MM.1S (cell line): ENCODE data around the gene ZC2HC1C.

ENCODE experiments used
- DNase-seq: peaks from one replicate; pipeline ENCODE4 v3.0.0-alpha.2; 2015
- H2AFZ ChIP-seq: fragments of 300-600 bp; sonication (generic); 2 replicates; pipeline ENCODE4 v1.6.0; 2016; ENCODE audit warnings: antibody characterized with exemption, low read length
- H3F3A ChIP-seq: fragments of 300-600 bp; sonication (generic); 2 replicates; pipeline ENCODE4 v1.6.1; 2016; ENCODE audit warnings: mild to moderate bottlenecking, antibody characterized with exemption, low read length, moderate library complexity, mixed read lengths; ENCODE audit not compliant: insufficient read depth
- H3K27ac ChIP-seq: fragments of 300-600 bp; sonication (generic); 2 replicates; pipeline ENCODE4 v1.5.1; 2016; ENCODE audit warnings: mild to moderate bottlenecking, low read length
- H3K27me3 ChIP-seq: fragments of 300-600 bp; sonication (generic); replicated peaks from 2 replicates; pipeline ENCODE4 v1.6.0; 2016; ENCODE audit warnings: low read length; ENCODE audit not compliant: insufficient read depth
- H3K36me3 ChIP-seq: fragments of 300-600 bp; sonication (generic); replicated peaks from 2 replicates; pipeline ENCODE4 v1.6.1; 2016; ENCODE audit warnings: mild to moderate bottlenecking, low read length, mixed read lengths; ENCODE audit not compliant: insufficient read depth
- H3K4me1 ChIP-seq: fragments of 300-600 bp; sonication (generic); 2 replicates; pipeline ENCODE4 v1.6.1; 2016; ENCODE audit warnings: low read length, mixed read lengths
- H3K4me2 ChIP-seq: fragments of 300-600 bp; sonication (generic); 2 replicates; pipeline ENCODE4 v1.6.0; 2016; ENCODE audit warnings: low read depth, low read length
- H3K4me3 ChIP-seq: fragments of 300-600 bp; sonication (generic); 2 replicates; pipeline ENCODE4 v1.5.1; 2016; ENCODE audit warnings: low read length, mixed read lengths
- H3K79me2 ChIP-seq: fragments of 300-600 bp; sonication (generic); 2 replicates; pipeline ENCODE4 v1.6.1; 2016; ENCODE audit warnings: mixed run types, low read length, mixed read lengths
- H3K9ac ChIP-seq: fragments of 300-600 bp; sonication (generic); 2 replicates; pipeline ENCODE4 v1.6.1; 2016; ENCODE audit warnings: low read length, mixed read lengths
- H3K9me2 ChIP-seq: fragments of 300-600 bp; sonication (generic); replicated peaks from 2 replicates; pipeline ENCODE4 v1.6.1; 2016; ENCODE audit warnings: mild to moderate bottlenecking, low read length, mixed read lengths; ENCODE audit not compliant: insufficient read depth
- H3K9me3 ChIP-seq: fragments of 300-600 bp; sonication (generic); replicated peaks from 2 replicates; pipeline ENCODE4 v1.6.1; 2016; ENCODE audit warnings: mild to moderate bottlenecking, low read length, mixed read lengths; ENCODE audit not compliant: insufficient read depth
- H4K20me1 ChIP-seq: fragments of 300-600 bp; sonication (generic); 2 replicates; pipeline ENCODE4 v1.6.1; 2016; ENCODE audit warnings: mild to moderate bottlenecking, low read length, moderate library complexity, mixed read lengths; ENCODE audit not compliant: insufficient read depth
- CTCF ChIP-seq: fragments of 300-600 bp; sonication (generic); IDR thresholded peaks from 2 replicates; pipeline ENCODE4 v1.5.1; 2016; ENCODE audit warnings: antibody characterized with exemption, low read length, mixed read lengths
- EZH2 ChIP-seq: fragments of 300-600 bp; sonication (generic); optimal IDR thresholded peaks from 2 replicates; pipeline ENCODE3; 2017; ENCODE audit warnings: low read depth, mild to moderate bottlenecking, antibody characterized with exemption, low read length, mixed read lengths
- EZH2phosphoT487 ChIP-seq: fragments of 300-600 bp; sonication (generic); IDR thresholded peaks from 2 replicates; pipeline ENCODE4 v1.6.1; 2018; ENCODE audit warnings: antibody characterized with exemption, low read length

Gene ZC2HC1C

GRCh38 chr14:75113932-75114539 is 44.6 kb downstream of the ZC2HC1C start:
- Histone ChIP-seq H3K27me3 (no peaks in the 10 kb centered on the region), H3K9ac (no peak overlapping the region), H3K9me3 (no peaks in the 10 kb centered on the region), H3K4me3 (no peak overlapping the region), H3K4me2 (no peak overlapping the region), H3K9me2 (no peaks in the 10 kb centered on the region), H3K27ac (no peak overlapping the region), H4K20me1 (no peaks in the 10 kb centered on the region), H3F3A (no peaks in the 10 kb centered on the region), H3K4me1 (no peaks in the 10 kb centered on the region), H2AFZ (no peak overlapping the region), H3K36me3 (no peaks in the 10 kb centered on the region), H3K79me2 (no peaks in the 10 kb centered on the region)
- DNase-seq, result no peak
- TF ChIP-seq EZH2phosphoT487 (no peak), EZH2 (no peak), CTCF (no peak)

GRCh38 chr14:75119056-75119455 is 49.6 kb downstream of the ZC2HC1C start:
- no peaks in the 10 kb centered on the region for H3K9me2 ChIP-seq
- H3K4me2 ChIP-seq, result no peak overlapping the region
- no peaks in the 10 kb centered on the region for H3K27me3 ChIP-seq
- H3K27ac ChIP-seq, result no peak overlapping the region
- H2AFZ ChIP-seq, result no peak overlapping the region
- no peaks in the 10 kb centered on the region for H4K20me1 ChIP-seq
- no peaks in the 10 kb centered on the region for H3K36me3 ChIP-seq
- H3K4me1 ChIP-seq, result no peaks in the 10 kb centered on the region
- no peaks in the 10 kb centered on the region for H3K79me2 ChIP-seq
- no peaks in the 10 kb centered on the region for H3K9me3 ChIP-seq
- H3K9ac ChIP-seq, result no peak overlapping the region
- no peak overlapping the region for H3K4me3 ChIP-seq
- no peaks in the 10 kb centered on the region for H3F3A ChIP-seq
- no peak for TF ChIP-seq EZH2phosphoT487
- TF ChIP-seq EZH2, result no peak
- TF ChIP-seq CTCF, result no peak
- DNase-seq, result no peak

- no peak overlapping the region for H3K4me2 ChIP-seq
- no peak for DNase-seq
- no peaks in the 10 kb centered on the region for H3F3A ChIP-seq
These were observed 51.3 kb downstream of the ZC2HC1C start for GRCh38 chr14:75120541-75121291.

More at GRCh38 chr14:75120541-75121291, 51.3 kb downstream of the ZC2HC1C start:
- H3K27ac ChIP-seq, result no peak overlapping the region
- H3K9me3 ChIP-seq, result no peaks in the 10 kb centered on the region
- H3K27me3 ChIP-seq, result no peaks in the 10 kb centered on the region
- no peak overlapping the region for H2AFZ ChIP-seq
- TF ChIP-seq CTCF (no peak), EZH2 (no peak), EZH2phosphoT487 (no peak)
- H3K36me3 ChIP-seq, result no peaks in the 10 kb centered on the region
- H3K4me3 ChIP-seq, result no peak overlapping the region
- H3K9me2 ChIP-seq, result no peaks in the 10 kb centered on the region
- no peak overlapping the region for H3K9ac ChIP-seq
- H3K4me1 ChIP-seq, result 0 out of 2 replicates have a peak, but pooled peaks cover 2% of the 10 kb centered on the region
- H3K79me2 ChIP-seq, result peaks cover 3% of the 10 kb centered on the region
- H4K20me1 ChIP-seq, result no peaks in the 10 kb centered on the region
